NCI-H345 treated with DMSO at 0.1 percent for 48 hours (cell line): ENCODE data around the gene NTRK1.

Source experiments
- DNase-seq: peaks from one replicate; lab custom pipeline; 2025; ENCODE audit not compliant: unreplicated experiment; lab: John Stamatoyannopoulos, UW

NTRK1 gene

GRCh38 chr1:156930483-156930882, 69.8 kb downstream of the NTRK1 start:
- DNase-seq = no peak
